Heart left ventricle (tissue), 13 donors: Measurements from ENCODE around the gene NUP43.

Experiments
- CTCF ChIP-seq, 12 donors: fragments of 200-600 bp; sonication (generic) in 4 of 12; IDR thresholded peaks; one replicate each; pipeline versions ENCODE4 v1.5.0 to v1.8.0; 2018 to 2022; ENCODE audit warnings: antibody characterized with exemption in 12 of 12, mild to moderate bottlenecking in 5 of 12
- POLR2A ChIP-seq, 2 donors: fragments of 450-650 bp; IDR thresholded peaks; one replicate each; pipeline ENCODE4 v1.6.1; 2017; ENCODE audit warnings: antibody characterized with exemption in 2 of 2, mild to moderate bottlenecking in 2 of 2, moderate library complexity in 2 of 2
- donor health status: ischemic (EF 13 %, LVEDD 7.1; RV severe dilation, severe dysfunction).
- donor health status: DM: no; HTN: yes; CAD: no.
- donor health status: DM: no; HTN: no; CAD: no.
- donor health status: ischemic (EF 25% LVEDD 6.9; RV normal size, moderate dysfunction).
- donor health status: ischemic (EF 25% LVEDD 5.7; RV mildly dilated, moderate dysfunction).
- donor health status: ischemic (EF 35%, LVEDD 5.7; RV mildly dilated, moderate dysfunction).
- donor health status: nonischemic (EF 11% LVEDD 7.7; RV severe dilation, severe dysfunction).
- donor health status: DM: yes; HTN: yes; CAD: no.
- donor health status: PGD.
- donor health status: ischemic (EF 29% LVEDD 5.4; RV normal size, mild dysfunction).
- donor health status: nonischemic (EF 23%, LVEDD 6.1; RV moderate dilation, normal function).

DNA sequence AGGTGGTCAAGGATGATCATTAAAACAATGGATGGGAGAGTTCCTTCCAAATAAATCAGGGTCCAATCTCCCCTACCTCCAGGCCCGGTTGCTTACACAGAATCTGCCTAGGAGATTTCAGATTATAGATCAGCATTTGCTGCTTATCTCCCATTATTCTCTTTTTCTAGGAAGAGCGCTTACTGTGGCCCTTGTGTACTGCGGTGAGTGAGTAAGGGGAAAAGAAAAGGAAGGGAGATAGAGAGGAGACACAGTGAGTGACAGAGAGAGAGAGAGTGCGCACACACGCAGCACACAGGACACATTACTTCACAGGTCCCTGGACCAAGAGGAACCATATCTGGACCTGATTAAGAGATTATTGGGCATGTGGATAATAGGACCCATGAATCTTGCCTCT, 34.6 kb downstream of the NUP43 start:
- TF ChIP-seq CTCF (IDR thresholded peaks at IDR 0.05) (no peak), POLR2A (IDR thresholded peaks at IDR 0.05) (no peak)
